ENCODE data around the gene PCNA. TPM values are rescaled to one million over a fixed set of nuclear protein-coding genes. Genes with fewer than 3 reads are reported as not detected.
"Not testable (repeated sequence)": the region's sequence is repeated elsewhere in the genome, so short reads cannot be mapped to it uniquely, and the experiment has no call there.

PCNA gene
- total and polyA plus RNA-seq, 4 donors: 47.9 to 74.1 (median 58.6) TPM

- DNase-seq (peak; percentile 38 to 75 (median 60)), ATAC-seq (ENCODE audit: insufficient read depth, low FRiP score) (peak; percentile 94)
- H3K9ac ChIP-seq (ENCODE audit: insufficient read depth in 1 of 2, low read length in 2 of 2): peak overlapping the region in 1 of 2 donors; percentile 68
Observed at GRCh38 chr20:5078399-5078958, 41.3 kb downstream of the PCNA start.

GRCh38 chr20:5077761-5078387, 41.9 kb downstream of the PCNA start:
- Histone ChIP-seq H3K4me1 (ENCODE audit: control insufficient read depth in 5 of 5, insufficient read depth in 5 of 5, low read length in 5 of 5) (peaks cover 0 to 14% (median 3%) of the 10 kb centered on the region in 5 donors), H3K4me3 (no peak overlapping the region), H3K9me3 (ENCODE audit: control insufficient read depth in 4 of 4, insufficient read depth in 3 of 4, low read length in 3 of 4) (no peaks in the 10 kb centered on the region), H3K36me3 (ENCODE audit: control insufficient read depth in 4 of 4, insufficient read depth in 4 of 4, low read length in 4 of 4) (no peaks in the 10 kb centered on the region), H3K27me3 (ENCODE audit: control insufficient read depth in 3 of 3, insufficient read depth in 3 of 3, low read length in 2 of 3) (no peaks in the 10 kb centered on the region), H3K9ac (ENCODE audit: insufficient read depth in 1 of 2, low read length in 2 of 2) (peak overlapping the region in 1 of 2 donors; percentile 68), H3K27ac (ENCODE audit: low read depth in 1 of 2, low read length in 1 of 2) (peak overlapping the region; percentile 18 to 93)
- 41 to 48% methylated on average over 4 of the region's 4 CpGs for WGBS, 2 donors
- DNase-seq (peak in 2 of 3 donors; percentile 22 to 32), ATAC-seq (ENCODE audit: insufficient read depth, low FRiP score) (no peak)
- no peak for TF ChIP-seq CTCF (IDR thresholded peaks at IDR 0.05; ENCODE audit: control extremely low read depth, extremely low read depth)

More at GRCh38 chr20:5078399-5078958, 41.3 kb downstream of the PCNA start:
- TF ChIP-seq CTCF (IDR thresholded peaks at IDR 0.05; ENCODE audit: control extremely low read depth, extremely low read depth): no peak
- Histone ChIP-seq H3K27ac (ENCODE audit: low read depth in 1 of 2, low read length in 1 of 2) (peak overlapping the region; percentile 18 to 93), H3K27me3 (ENCODE audit: control insufficient read depth in 3 of 3, insufficient read depth in 3 of 3, low read length in 2 of 3) (no peaks in the 10 kb centered on the region), H3K9me3 (ENCODE audit: control insufficient read depth in 4 of 4, insufficient read depth in 3 of 4, low read length in 3 of 4) (no peaks in the 10 kb centered on the region), H3K36me3 (ENCODE audit: control insufficient read depth in 4 of 4, insufficient read depth in 4 of 4, low read length in 4 of 4) (no peaks in the 10 kb centered on the region), H3K4me1 (ENCODE audit: control insufficient read depth in 5 of 5, insufficient read depth in 5 of 5, low read length in 5 of 5) (peaks cover 0 to 11% (median 3%) of the 10 kb centered on the region in 5 donors), H3K4me3 (no peak overlapping the region)
- WGBS, 2 donors: 13 to 16% methylated on average over 11 of the region's 11 CpGs

- H3K27ac ChIP-seq (ENCODE audit: low read depth in 1 of 2, low read length in 1 of 2); H3K9ac ChIP-seq (ENCODE audit: insufficient read depth in 1 of 2, low read length in 2 of 2); H3K4me3 ChIP-seq; DNase-seq; H3K27me3 ChIP-seq (ENCODE audit: control insufficient read depth in 3 of 3, insufficient read depth in 3 of 3, low read length in 2 of 3); ATAC-seq (ENCODE audit: insufficient read depth, low FRiP score); H3K9me3 ChIP-seq (ENCODE audit: control insufficient read depth in 4 of 4, insufficient read depth in 3 of 4, low read length in 3 of 4); H3K36me3 ChIP-seq (ENCODE audit: control insufficient read depth in 4 of 4, insufficient read depth in 4 of 4, low read length in 4 of 4): not testable (repeated sequence)
- H3K4me1 ChIP-seq (ENCODE audit: control insufficient read depth in 5 of 5, insufficient read depth in 5 of 5, low read length in 5 of 5): peaks cover 0 to 14% (median 3%) of the 10 kb centered on the region in 5 donors
- WGBS, 2 donors: 95 to 100% methylated on average over 2 of the region's 2 CpGs
Observed at GRCh38 chr20:5076913-5077312, 42.8 kb downstream of the PCNA start.

GRCh38 chr20:5074232-5074674, 45.5 kb downstream of the PCNA start:
- DNase-seq (no peak), ATAC-seq (ENCODE audit: insufficient read depth, low FRiP score) (no peak)
- Histone ChIP-seq H3K4me3 (no peak overlapping the region), H3K27ac (ENCODE audit: low read depth in 1 of 2, low read length in 1 of 2) (peak overlapping the region in 1 of 2 donors; percentile 67), H3K9me3 (ENCODE audit: control insufficient read depth in 4 of 4, insufficient read depth in 3 of 4, low read length in 3 of 4) (no peaks in the 10 kb centered on the region), H3K27me3 (ENCODE audit: control insufficient read depth in 3 of 3, insufficient read depth in 3 of 3, low read length in 2 of 3) (no peaks in the 10 kb centered on the region), H3K4me1 (ENCODE audit: control insufficient read depth in 5 of 5, insufficient read depth in 5 of 5, low read length in 5 of 5) (peaks cover 0 to 14% (median 3%) of the 10 kb centered on the region in 5 donors), H3K36me3 (ENCODE audit: control insufficient read depth in 4 of 4, insufficient read depth in 4 of 4, low read length in 4 of 4) (no peaks in the 10 kb centered on the region), H3K9ac (ENCODE audit: insufficient read depth in 1 of 2, low read length in 2 of 2) (no peak overlapping the region)
- 85 to 95% methylated on average over 3 of the region's 3 CpGs for WGBS, 2 donors
- no peak for TF ChIP-seq CTCF (IDR thresholded peaks at IDR 0.05; ENCODE audit: control extremely low read depth, extremely low read depth)

Data from lung (tissue), 12 donors.